GM18505 (cell line): ENCODE measurements around the gene ARGLU1.
A peak's percentile ranks its signal among the peaks of the same experiment; 100 is the strongest.

Experiments used
- ATAC-seq: cut with Tn5 transposase; IDR thresholded peaks from one replicate; pipeline ENCODE4 v1.9.1; 2021; ENCODE audit not compliant: unreplicated experiment
- POLR2A ChIP-seq: IDR thresholded peaks from 4 replicates; pipeline ENCODE4 v1.6.1; 2011; ENCODE audit warnings: borderline replicate concordance; ENCODE audit not compliant: insufficient read depth, insufficient read length; ENCODE audit errors: extremely low read depth

ARGLU1 gene

GRCh38 chr13:106520251-106521054, 47.5 kb downstream of the ARGLU1 start:
- no peak for ATAC-seq
- no peak for TF ChIP-seq POLR2A

GRCh38 chr13:106518512-106518911, 49.4 kb downstream of the ARGLU1 start:
- TF ChIP-seq POLR2A, result no peak
- ATAC-seq, result no peak

- ATAC-seq, result no peak
These were observed 50.7 kb downstream of the ARGLU1 start for GRCh38 chr13:106517109-106517847.

GRCh38 chr13:106515635-106516254, 52.2 kb downstream of the ARGLU1 start:
- TF ChIP-seq POLR2A, result no peak
- ATAC-seq, result no peak

More at GRCh38 chr13:106517109-106517847, 50.7 kb downstream of the ARGLU1 start:
- TF ChIP-seq POLR2A, result no peak

GRCh38 chr13:106514928-106515634, 52.9 kb downstream of the ARGLU1 start:
- TF ChIP-seq POLR2A, result no peak
- ATAC-seq, result no peak

GRCh38 chr13:106513025-106513983, 54.6 kb downstream of the ARGLU1 start:
- no peak for TF ChIP-seq POLR2A
- ATAC-seq, result no peak

GRCh38 chr13:106507560-106508274, 60.2 kb downstream of the ARGLU1 start:
- ATAC-seq, result peak; percentile 79
- no peak for TF ChIP-seq POLR2A

GRCh38 chr13:106506286-106506685, 61.7 kb downstream of the ARGLU1 start:
- no peak for ATAC-seq
- no peak for TF ChIP-seq POLR2A

- no peak for TF ChIP-seq POLR2A
- no peak for ATAC-seq
These were observed 62.2 kb downstream of the ARGLU1 start for GRCh38 chr13:106505732-106506131.

GRCh38 chr13:106505295-106505694, 62.6 kb downstream of the ARGLU1 start:
- ATAC-seq, result no peak
- no peak for TF ChIP-seq POLR2A

GRCh38 chr13:106503730-106504453, 64.0 kb downstream of the ARGLU1 start:
- ATAC-seq, result no peak
- TF ChIP-seq POLR2A, result no peak

GRCh38 chr13:106503272-106503671, 64.7 kb downstream of the ARGLU1 start:
- no peak for TF ChIP-seq POLR2A
- no peak for ATAC-seq

GRCh38 chr13:106500445-106500844, 67.5 kb downstream of the ARGLU1 start:
- ATAC-seq, result no peak
- TF ChIP-seq POLR2A, result no peak
